OCI-LY7 (cell line): ENCODE measurements around the gene MACROD2.

Experiments used
- CTCF ChIP-seq: fragments of 200-600 bp; sonication (generic); conservative IDR thresholded peaks from 2 replicates; pipeline ENCODE4 v1.5.1; 2014; ENCODE audit warnings: mild to moderate bottlenecking, antibody characterized with exemption, low read length, moderate library complexity, mixed read lengths
- EZH2phosphoT487 ChIP-seq: fragments of 200-600 bp; sonication (generic); IDR thresholded peaks from 2 replicates; pipeline ENCODE4 v1.6.1; 2018; ENCODE audit warnings: low read depth, borderline replicate concordance, mild to moderate bottlenecking, mixed run types, antibody characterized with exemption, low read length, moderate library complexity, mixed read lengths

- TF ChIP-seq CTCF (no peak), EZH2phosphoT487 (no peak)
These were observed 1400.7 kb downstream of the MACROD2 start for GRCh38 chr20:15396026-15396425.
